ENCODE measurements around the gene KLK3.
"Not testable (repeated sequence)": the region's sequence is repeated elsewhere in the genome, so short reads cannot be mapped to it uniquely, and the experiment has no call there.

KLK3 gene

DNA sequence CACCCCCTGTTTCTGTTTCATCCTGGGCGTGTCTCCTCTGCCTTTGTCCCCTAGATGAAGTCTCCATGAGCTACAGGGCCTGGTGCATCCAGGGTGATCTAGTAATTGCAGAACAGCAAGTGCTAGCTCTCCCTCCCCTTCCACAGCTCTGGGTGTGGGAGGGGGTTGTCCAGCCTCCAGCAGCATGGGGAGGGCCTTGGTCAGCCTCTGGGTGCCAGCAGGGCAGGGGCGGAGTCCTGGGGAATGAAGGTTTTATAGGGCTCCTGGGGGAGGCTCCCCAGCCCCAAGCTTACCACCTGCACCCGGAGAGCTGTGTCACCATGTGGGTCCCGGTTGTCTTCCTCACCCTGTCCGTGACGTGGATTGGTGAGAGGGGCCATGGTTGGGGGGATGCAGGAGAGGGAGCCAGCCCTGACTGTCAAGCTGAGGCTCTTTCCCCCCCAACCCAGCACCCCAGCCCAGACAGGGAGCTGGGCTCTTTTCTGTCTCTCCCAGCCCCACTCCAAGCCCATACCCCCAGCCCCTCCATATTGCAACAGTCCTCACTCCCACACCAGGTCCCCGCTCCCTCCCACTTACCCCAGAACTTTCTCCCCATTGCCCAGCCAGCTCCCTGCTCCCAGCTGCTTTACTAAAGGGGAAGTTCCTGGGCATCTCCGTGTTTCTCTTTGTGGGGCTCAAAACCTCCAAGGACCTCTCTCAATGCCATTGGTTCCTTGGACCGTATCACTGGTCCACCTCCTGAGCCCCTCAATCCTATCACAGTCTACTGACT lies at the start of gene KLK3:
TSS of gene KLK3 (plus strand) at position 280 of the 775 bp plus-strand sequence. CDS start at position 321, 41 bp downstream.
- peak in 1 of 3 donors; percentile 4 for DNase-seq

DNA sequence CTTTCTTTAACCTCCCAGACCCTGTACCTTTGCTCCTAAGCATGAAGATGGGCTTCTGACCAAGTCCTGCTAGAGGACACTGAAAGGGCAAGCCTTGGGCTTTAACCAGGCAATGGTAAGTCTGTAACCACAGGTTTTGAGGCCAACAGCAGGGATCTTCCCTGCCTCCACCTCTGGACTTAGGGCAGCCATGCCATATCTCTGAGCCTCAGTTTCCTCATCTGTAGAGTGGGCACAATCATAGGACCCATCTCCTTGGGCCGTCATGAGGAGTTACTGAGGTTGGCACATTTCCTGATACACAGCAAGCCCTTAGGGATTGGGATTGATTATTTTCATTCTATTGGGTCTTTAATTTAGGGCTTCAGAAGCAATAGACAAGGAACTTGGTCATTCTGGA lies 45.9 kb upstream of the KLK3 start:
- DNase-seq: no peak

DNA sequence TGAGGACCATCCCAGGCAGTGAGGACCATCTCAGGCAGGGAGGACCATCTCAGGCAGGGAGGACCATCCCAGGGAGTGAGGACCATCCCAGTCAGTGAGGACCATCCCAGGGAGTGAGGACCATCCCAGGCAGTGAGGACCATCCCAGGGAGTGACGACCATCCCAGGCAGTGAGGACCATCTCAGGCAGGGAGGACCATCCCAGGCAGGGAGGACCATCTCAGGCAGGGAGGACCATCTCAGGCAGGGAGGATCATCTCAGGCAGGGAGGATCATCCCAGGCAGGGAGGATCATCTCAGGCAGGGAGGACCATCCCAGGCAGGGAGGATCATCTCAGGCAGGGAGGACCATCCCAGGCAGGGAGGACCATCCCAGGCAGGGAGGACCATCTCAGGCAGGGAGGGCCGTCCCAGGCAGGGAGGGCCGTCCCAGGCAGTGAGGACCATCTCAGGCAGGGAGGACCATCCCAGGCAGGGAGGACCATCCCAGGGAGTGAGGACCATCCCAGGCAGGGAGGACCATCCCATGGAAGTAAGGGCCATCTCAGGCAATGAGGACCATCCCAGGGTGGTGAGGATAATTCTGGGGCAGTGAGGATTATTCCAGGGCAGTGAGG lies 43.0 kb upstream of the KLK3 start:
- not testable (repeated sequence) for DNase-seq

DNA sequence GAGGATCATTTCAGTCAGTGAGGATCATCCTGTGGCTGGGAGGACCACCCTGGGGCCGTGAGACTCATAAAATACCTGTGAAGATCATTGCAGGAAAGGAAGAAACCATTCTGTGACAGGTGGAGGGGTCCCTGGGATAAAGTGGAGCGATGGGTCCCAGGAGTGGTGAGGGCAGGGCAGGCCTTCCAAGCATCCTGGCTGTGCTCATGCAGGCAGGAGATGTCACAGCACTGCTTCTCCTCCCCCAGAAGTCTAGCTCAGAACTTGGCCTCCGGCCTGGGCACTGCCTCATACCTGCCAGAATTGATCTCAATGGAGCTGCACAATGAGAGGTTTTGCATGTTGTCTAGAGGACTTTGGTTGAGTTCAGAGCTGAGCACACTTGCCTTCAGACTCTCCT lies 42.2 kb upstream of the KLK3 start:
- DNase-seq: no peak

DNA sequence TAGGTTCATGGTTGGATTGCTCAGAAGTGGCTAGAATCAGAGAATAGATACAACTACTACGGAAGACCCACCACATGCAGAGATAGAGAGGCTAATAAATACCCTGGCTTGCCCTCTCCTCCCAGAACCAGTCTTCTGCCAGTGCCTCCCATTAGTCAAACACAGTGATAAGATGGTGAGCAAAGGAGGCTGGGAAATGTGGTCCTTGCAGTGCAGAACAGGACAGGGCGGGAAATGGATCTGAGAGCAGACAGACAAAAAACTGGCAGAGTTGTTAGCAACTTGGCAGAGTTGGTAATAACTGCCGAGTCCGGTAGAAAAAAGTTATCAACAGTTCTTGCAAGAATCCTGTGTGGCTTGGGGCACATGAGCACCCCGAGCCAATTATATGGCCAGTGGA lies 39.8 kb upstream of the KLK3 start:
- DNase-seq: no peak

DNA sequence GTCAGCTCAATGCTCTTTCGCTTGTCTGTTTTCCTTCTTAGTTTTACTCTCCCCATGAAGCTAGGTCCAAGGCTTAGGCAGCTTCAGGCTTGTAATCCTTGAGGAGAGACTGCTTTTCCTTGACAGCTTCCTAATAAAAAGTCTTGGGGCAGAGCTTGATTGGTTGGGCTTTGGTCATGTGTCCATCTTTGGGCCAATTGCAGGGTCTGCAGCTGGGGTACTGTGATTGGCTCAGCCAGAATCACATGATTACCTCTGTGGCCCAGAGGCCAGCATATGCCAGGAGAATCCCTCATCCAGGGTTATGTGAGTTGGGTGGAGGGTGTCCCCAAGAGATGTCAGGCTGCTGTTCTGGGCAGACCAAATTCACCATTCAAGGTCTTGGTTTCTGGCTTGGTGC lies 39.3 kb upstream of the KLK3 start:
- DNase-seq: no peak

DNA sequence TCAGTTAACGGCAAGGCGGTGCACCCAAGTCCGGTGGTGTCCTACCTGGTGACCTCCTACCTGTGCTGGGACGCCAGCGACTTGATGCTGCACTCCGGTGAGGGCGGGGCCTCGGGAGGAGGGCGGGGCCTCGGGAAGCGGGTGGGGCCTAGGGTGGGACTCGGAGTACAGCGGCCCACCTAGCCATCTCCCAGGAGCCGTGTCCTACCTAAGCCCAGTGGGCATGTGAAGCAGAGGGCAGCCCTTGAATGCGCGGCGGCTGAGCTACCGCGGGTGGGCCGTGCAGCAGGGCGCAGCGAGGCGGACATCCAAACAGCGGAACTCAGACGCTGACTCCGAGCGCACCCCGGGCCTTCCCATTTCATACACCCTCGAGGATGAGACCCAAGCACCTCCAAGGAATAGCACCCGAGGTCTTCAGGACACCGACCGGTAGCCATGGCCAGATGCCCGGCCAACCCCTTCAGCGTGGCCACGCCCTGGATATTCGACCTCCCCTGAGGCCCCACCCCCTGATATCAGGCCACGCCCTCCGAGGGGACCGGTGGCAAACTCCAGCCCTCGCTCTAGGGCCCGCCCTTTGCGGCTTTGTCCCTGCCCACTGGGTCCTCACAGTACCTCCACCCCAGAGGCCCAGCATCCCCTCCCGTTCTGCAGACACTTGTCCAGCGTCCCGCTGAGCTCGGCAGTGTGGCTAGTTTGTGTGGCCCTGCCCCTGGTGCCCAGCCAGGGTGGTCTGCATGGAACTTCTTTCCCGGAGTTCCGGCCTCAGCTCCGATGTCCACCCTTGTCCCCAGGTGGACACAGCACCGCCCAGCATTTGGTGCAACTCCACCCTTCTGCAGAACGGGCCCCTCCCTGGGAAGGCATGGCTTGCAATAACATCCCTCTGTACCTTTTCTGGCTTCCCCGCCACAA lies 36.5 kb upstream of the KLK3 start:
- DNase-seq: peak; percentile 59 to 75 (median 59)

DNA sequence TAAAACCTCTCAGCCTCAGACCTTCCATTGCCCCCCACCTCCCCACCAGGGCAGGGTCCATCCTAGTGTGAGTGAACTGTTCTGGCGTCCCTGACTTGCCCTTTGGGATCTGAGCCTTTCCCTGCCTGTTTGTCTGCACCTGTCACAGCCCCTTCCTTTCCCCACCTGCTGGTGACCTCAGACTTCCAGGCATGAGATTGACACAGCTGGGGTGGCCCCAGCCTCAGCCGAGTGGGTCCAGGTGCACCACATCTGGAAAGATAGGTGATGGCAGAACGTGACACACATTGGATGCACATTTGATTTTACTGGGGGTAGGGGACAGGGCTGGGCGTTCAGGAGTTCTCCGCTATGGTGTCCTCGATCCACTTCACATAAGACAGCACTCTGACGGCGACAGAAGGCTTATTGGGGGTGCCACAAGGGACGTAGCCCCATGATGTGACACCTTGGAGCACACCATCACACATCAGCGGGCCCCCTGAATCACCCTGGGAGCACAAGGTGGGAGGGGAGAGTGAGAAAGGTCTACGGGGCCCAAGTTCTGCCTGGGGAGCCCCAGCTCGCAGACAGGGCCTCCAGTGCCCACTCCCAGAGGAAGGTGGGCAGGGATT lies 35.7 kb upstream of the KLK3 start:
- no peak for DNase-seq

DNA sequence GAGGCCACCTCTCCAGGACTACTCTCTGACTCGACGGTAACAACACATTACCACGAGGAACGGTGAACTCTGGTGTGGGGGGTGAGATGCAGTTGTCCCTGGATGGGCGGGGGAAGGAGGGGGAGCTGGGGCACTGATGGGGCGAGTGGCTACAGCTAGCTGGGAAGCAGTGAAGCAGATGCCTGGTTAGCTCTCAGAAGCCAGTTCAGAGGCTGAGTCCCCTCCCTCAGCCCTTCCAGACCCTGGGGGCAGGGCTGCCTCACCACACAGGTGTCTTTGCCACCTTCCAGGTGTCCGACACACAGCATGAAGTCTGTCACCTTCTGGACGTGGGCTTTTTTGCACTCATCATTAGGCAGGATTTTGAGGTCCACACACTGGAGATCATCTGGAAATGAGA lies 35.1 kb upstream of the KLK3 start:
- DNase-seq: no peak

DNA sequence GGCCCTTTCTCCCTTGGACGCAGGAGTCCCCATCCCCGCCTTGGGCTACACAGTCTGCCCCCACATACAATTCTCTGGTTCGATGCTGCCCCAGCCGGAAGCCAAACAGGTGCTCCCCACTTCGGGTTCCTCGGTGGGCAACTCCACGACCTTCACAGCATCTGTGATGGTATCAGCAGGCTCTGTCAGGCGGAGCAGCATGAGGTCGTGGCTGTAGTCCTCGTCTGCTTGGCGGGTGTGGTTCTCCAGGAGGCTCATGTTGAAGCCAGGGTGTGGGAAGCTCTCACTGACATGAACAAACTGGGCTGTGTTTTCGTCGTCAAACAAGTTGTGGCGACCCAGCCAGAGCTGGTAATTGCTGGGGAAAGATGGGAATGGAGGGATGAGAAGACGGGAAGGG lies 34.6 kb upstream of the KLK3 start:
- DNase-seq: no peak

DNA sequence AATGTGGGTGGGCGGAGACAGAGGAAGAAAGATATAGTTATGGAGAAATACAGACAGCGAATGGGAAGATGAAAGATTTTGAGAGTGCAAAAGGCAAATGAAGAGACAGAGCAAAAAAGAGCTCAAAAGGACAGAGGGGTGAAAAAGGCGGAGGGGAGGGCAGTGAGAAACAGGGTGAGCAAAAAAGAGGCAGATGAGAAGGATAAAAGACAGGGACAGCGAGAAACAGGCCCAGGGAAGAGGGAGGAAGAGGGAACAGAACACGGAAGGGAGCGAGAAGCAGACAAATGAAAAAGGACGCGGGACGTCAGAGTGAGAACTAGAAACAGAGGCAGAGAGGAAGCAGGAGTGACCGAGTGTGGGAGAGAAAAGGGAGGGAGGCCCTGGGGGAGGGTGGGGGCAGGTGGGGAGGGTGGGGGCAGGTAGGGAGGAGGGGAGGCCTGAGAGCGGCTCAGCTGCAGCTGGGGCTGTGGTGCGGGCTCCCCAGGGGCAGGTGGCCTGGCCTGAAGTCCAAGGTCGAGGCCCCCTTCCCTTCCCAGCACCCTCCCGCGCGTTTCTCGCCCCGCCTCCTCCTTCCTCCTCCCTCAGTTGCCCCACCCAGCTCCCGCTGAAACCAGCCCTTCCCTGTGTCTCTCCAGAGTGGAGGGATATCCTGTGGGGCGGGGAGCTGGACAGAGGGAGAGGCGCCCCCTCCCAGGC lies 34.0 kb upstream of the KLK3 start:
- no peak for DNase-seq

DNA sequence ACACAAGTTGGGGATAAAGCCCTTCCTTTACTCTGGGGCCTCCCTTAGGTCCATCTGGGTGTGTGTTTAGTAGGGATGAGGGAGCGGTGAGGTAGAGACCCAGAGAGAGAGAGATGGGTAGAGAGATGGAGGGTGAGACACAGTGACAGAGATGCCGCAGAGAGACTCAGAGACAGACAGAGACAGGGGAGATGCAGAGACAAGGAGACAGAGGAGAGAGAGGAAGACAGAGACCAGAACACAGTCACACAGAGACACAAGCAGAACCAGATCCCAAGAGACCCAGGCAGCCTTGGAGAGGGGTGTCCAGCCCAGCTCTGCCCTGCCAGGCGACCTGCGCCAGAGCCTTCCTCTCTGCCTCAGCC lies 33.5 kb upstream of the KLK3 start:
- no peak for DNase-seq

DNA sequence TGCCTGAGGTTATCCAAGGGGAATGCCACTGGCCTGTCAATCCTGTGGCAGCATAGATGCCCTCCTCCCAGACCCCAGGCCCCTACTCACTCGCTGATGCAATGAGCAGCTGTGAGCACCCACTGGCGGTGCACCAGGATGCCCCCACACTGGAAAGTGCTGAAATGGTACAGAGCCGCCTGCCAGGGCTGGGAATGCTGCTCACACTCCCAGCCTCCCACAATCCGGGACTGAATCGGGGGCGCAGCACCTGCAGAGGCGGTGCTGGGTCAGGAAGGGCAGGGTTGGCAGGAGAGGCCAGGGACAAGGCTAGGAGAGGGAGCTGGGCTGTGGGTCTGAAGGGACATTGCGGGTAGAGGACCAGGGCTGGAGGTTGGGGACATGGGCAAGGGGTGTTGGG lies 33.1 kb upstream of the KLK3 start:
- no peak for DNase-seq

DNA sequence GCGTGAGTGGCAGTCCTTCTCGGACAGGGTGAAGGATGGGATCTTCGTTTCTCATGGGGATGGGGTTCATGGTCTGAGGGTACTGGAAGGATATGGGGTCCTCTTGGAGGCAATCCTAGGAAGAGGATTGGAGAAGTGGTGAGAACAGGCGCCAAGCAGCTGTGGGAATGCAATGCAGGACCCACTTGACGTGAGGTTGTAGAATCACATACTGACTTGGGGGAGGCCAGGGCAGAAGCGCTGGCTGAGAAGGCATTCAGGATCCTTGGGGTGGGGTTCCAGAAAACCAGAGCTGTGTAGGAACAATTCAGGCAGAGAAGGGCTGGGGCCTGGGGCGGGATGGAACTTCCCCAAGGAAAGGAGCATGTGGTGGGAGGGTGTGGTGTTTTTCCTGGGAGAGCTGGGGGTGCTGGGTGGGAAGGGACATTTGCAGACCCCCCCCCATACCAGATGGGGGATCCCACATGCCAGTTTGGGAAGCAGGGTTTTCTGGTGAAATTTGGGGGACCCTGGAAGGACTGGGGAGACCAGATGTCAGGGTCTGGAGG lies 32.0 kb upstream of the KLK3 start:
- no peak for DNase-seq

DNA sequence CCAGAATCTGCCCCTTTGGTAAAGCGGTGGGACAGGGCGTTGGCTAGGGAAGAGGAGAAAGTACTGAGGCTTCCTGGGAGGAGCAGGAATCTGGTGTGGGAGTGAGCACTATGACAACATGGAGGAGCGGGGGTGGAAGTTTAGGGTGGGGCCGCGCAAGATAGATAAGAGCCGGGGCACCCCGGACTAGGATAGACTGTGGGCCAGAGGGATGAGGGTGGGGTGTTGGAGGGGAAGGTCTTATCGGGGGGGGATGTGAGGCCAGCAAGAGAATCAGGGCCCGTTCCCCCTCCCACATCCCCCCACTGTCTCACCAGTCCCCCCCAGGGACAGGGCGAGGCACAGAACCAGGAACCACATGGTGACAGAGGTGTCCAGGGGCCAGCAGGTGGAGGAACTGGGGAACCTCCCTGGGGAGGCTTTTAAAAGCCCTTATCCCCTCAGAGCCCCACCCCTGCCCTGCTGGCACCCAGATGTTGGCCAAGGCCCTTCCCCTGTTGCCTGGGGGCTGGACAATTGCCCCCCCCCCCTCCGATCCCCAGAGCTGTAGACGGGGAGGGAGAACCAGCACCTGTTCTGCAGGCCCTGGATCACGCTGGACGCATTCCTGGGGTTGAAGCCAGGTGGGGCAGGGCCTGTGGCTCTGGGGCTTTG lies 31.2 kb upstream of the KLK3 start, which contains the start of gene KLK1:
TSS of gene KLK1 (minus strand) at position 399 of the 654 bp plus-strand sequence. CDS start at position 360, 39 bp downstream.
- no peak for DNase-seq

DNA sequence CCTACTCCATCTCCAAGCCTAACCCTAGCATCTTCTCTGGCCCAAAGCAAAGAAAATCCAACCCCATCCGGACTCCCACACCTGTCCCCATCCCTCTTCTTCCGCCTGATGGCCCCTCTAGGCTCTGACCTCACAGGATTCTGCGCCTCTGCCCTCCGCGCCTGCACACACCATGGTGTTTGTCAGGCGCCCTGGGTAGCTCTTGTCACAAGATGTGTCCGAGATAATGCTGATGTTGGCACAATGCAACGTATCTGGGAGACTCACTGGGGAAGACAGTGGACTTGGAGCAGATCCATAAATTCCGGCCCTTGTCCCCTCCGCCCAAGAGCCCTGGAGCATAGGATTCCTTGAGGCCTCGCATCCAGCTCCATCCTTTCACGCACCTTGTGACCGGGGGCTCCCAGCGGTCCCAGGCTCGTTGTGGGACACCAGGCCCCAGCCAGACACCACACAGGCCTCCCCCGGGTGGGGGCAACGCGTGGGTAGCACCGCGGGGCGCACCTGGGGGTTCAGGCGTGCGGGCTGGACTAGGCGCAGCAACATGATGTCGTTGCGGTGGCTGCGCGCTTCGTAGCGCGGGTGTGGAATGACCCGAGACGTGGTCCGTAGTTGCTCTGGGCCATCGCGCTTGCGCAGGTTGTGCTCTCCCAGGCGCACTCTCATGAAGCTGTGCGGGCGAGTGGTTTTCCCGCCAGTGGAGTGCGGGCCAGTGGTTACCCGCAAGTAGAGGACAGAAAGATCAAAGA lies 28.0 kb upstream of the KLK3 start:
- DNase-seq: no peak

DNA sequence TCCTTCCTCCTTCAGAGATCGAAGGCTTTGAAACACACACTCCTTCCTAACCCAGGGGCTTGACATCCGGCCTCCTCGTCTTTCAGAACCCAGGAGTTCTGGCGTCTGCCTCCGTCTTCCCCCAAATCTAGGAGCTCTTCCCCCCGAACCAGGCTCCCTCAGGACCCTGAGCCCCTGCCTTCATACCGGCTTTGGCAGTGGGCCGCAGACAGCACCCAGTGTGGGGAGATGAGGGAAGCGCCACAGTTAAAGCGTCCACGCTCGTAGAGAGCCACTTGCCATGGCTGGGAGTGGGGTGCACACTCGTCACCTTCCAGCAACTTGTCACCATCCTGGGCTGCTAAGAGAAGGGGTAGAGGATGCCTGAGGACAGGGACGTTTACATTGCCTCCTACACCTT lies 27.2 kb upstream of the KLK3 start:
- no peak for DNase-seq

DNA sequence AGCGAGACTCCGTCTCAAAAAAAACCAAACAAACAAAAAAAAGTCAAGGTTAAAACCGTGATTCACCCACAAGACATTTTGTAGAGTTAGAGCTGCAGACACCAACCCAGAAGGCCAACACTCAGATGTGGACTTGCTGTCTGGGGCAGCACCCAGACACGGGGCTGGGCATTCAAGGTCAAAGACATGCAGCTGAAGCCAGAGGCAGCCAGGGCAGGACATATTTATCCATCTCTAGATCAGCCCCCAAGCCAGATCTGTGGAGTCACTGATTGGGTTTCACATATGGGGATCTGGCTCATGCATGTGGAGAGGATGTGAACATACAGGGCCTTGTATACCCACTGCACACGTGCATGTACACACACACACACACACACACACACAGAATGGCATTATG lies 24.9 kb upstream of the KLK3 start:
- no peak for DNase-seq

DNA sequence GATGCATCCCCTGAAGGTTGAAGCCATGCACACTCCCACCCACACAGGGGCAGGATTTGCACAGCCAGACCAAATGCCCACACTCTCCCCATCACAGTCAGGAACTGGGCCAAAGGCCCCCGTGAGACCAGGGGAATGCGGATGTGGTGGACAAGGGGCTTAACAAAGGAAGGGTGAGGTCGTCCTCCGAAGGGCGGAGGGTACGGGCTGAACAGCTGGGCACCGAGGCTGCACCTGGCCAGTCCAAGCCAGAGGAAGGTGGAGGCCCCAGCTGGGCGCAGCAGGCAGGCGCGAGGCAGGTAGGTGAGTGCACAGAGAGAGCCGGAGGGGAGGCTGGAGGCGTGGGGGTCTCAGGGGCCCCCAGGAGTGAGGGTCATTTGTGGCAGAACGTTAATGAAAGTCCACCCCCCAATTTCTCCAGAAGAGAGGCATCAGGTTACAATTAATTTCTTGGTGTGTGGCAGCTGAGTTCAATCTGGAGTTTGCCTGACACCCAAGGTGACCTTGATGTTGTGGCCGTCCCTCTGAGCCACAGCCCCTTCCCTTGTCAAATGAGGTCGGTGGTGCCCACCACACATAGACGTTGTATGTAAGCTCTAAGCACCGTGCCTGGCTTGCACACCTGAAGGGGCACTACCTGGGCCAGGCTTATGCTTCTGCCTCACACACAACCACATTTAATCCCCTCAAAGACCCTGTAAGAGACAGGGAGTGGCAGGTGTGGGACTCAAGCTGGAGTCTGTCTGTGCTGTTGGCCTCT lies 24.3 kb upstream of the KLK3 start:
- DNase-seq: no peak

DNA sequence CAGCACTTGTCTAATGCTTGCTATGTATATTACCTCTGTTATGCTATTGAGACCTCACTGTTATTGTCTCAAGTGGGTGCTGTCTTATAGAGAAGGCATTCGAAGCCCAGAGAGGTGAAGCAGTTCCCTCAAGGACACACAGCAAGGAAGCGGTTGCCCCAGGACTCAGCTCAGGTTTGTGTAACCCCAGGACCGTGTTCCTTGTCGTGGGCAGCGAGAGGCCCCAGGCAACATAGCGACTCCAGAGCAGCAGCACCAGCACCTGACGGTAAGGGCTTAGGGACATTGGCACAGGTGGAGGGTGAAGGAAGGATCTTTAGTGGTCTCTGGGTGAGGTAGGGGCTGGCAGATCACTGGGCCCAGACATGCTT lies 23.7 kb upstream of the KLK3 start:
- no peak for DNase-seq

Data from suppressor macrophage treated with lipopolysaccharide for 1 hour (primary cell).